AG04449 (cell line): ENCODE data around the gene MYOZ2.
A peak's percentile ranks its signal among the peaks of the same experiment; 100 is the strongest.

Experiments used
- CTCF ChIA-PET: fragments of 350-600 bp; formaldehyde crosslinking; extraction: SDS; loops from one replicate; lab custom pipeline; 2021; ENCODE audit warnings: antibody characterized with exemption; lab: Yijun Ruan, JAX
- POLR2A ChIA-PET: fragments of 400-600, 350-600 bp; formaldehyde crosslinking; extraction: SDS; loops from one replicate; lab custom pipeline; 2020; ENCODE audit warnings: antibody characterized with exemption, inconsistent platforms; lab: Yijun Ruan, JAX
- DNase-seq: peaks from one replicate; pipeline ENCODE4 v3.0.0-alpha.2; 2010; ENCODE audit warnings: low read depth, low spot score
- H3K4me3 ChIP-seq: 2 replicates; pipeline ENCODE4 v1.5.1; 2011; ENCODE audit warnings: low read depth, mild to moderate bottlenecking, control low read depth, low read length
- TF ChIP-seq, protein P1 (sequence below): IDR thresholded peaks from one replicate; pipeline ENCODE4 v1.5.1; 2011; ENCODE audit warnings: mild to moderate bottlenecking, moderate library complexity, low read length, control low read depth, inconsistent platforms; ENCODE audit not compliant: insufficient read depth; ENCODE audit errors: missing control alignments

Gene MYOZ2

DNA sequence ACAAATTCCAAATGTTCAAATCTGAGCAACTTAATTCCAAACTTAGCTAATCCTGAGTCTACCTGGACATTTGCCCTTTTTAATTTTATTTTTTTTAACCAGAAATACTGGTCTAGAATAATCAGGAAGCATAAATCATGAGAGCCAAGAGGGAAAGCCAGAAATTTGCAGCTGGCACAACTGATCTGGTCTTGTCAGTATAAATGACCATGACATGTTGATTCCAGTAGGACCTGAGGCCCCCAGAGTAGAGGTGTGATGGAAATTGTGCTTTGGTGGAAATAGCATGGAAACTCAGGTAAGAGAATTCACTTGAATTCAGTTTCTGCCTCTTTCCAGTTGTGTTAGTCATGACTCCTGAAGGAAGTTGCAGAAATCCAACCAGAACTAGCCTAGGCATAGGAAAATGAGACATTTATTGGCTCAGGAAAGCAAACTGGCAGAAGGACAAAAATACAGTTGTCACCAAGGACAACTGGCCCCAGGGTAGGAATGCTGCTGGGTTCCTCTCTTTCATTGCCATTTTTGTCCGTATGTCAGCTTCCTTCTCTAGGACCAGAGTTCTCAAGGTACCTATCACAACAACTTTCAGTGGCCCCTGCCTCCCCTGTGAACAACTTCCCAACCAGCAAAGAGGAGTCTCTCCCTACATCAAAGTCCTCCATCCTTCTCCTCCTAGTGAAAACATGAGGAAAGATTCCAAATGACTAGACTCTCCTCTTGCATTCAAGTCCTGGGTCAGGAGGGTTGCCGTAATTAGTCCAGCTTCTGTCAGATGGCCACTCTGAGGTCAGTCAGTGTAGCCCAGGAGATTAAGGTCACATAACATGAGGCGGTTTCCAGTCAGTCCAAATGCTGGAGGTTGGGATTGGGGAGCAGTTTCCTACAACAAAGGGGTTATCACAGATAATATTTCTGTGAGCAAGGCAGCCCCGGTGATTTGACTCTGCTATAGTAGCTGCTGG lies 29.3 kb upstream of the MYOZ2 start:
- POLR2A ChIA-PET: no interaction called here
- H3K4me3 ChIP-seq: no peak overlapping the region
- CTCF ChIA-PET: no interaction called here
- TF ChIP-seq, protein P1, sequence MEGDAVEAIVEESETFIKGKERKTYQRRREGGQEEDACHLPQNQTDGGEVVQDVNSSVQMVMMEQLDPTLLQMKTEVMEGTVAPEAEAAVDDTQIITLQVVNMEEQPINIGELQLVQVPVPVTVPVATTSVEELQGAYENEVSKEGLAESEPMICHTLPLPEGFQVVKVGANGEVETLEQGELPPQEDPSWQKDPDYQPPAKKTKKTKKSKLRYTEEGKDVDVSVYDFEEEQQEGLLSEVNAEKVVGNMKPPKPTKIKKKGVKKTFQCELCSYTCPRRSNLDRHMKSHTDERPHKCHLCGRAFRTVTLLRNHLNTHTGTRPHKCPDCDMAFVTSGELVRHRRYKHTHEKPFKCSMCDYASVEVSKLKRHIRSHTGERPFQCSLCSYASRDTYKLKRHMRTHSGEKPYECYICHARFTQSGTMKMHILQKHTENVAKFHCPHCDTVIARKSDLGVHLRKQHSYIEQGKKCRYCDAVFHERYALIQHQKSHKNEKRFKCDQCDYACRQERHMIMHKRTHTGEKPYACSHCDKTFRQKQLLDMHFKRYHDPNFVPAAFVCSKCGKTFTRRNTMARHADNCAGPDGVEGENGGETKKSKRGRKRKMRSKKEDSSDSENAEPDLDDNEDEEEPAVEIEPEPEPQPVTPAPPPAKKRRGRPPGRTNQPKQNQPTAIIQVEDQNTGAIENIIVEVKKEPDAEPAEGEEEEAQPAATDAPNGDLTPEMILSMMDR: no peak
- no peak for DNase-seq

DNA sequence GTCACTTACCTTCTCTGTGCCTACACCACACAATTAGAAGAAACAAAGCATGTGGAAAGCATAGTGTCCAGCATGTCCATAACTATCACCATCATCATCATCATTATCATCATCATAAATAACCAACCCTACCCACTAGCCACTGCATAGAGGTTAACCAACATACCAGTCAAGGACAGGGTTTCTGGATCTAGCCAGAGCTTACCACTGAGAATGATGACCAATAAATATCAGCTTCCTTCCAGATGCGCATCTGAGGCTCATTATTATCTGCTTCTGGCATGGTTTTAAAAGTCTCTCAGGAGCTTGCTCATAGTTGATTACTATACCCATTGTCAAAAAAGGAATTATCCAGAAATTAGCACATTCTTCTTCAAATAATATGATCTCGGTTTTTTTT lies 25.5 kb upstream of the MYOZ2 start:
- CTCF ChIA-PET: interaction anchor here (2.1 kb wide), 1 partner anchor 30 kb away, joined by 5 read pairs; no protein-coding TSS in a partner anchor

DNA sequence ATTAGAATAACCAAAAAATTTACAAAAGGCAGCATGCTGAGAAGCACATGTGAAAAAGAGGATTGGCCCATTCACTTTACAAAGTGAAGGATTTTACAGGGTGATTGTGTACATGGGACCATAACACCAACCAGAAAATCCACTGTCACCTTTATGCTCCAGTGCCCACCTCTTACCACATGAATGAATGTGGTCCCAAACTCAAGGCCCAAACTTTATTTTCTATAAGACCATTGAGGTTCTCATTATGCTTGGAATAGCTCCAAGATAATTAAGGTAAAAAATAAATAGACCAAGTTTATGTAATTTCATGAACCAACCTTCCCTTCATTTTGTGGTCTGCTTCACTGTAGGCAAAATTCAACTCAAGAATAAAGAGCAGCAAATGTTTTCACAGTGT lies 24.3 kb upstream of the MYOZ2 start:
- DNase-seq: no peak
- no peak overlapping the region for H3K4me3 ChIP-seq
- POLR2A ChIA-PET: no interaction called here
- TF ChIP-seq, protein P1: no peak
- CTCF ChIA-PET: no interaction called here

More for the DNA sequence above, 25.5 kb upstream of the MYOZ2 start:
- POLR2A ChIA-PET: no interaction called here
- H3K4me3 ChIP-seq: no peak overlapping the region
- DNase-seq: no peak
- TF ChIP-seq, protein P1: no peak

DNA sequence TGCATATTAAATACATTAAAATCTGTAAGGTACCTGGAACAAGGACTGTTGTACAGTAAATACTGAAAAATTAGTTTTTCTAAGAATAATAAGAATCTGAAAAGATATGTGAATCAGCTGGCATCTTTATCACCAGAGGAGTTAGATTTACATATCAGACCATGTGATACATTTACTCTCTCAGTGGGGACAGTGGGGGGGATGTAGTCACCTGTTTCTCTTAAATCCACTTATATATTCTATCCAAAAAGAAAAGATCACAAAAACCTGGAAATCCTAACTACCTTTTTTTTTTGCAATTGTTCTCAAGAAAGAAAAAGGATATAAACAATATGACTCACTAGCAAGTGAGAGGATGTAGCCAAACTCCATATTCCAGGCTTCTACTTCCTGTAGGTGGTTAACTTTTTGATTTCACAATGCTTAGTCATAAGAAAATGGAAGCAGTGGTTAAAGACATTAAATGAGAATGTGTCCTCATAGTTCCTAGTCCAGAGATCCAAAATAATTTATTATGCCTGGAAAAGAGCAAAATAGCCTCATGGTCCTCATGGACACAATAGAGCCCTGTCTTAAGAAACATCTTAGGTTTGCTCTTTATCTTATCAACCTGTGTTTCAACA lies 22.5 kb upstream of the MYOZ2 start:
- ChIA-PET POLR2A (interaction anchor here (1.4 kb wide), 1 partner anchor 10 kb away, joined by 3 read pairs; no protein-coding TSS in a partner anchor), CTCF (no interaction called here)
- DNase-seq: peak; percentile 73
- TF ChIP-seq, protein P1: no peak
- no peak overlapping the region for H3K4me3 ChIP-seq

DNA sequence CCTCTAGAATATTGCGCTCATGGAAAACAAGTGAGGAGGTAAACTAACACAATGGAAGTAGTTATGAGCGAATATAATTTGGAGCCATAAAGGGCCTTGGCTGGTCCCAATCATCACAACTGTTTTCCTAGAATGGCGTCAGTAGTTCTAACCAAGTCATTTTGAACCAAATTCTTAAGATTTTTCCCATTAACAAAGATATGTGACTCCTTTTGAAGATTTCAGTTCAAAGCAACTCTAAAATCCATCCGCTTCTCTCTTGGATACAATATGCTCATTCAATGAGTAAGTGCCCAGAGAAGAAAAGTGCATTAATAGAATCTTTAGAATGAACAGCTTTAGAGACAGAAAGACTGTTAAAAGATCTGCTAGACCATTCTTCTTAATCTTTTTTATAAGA lies 19.6 kb upstream of the MYOZ2 start:
- TF ChIP-seq, protein P1: no peak
- POLR2A ChIA-PET: no interaction called here
- no peak overlapping the region for H3K4me3 ChIP-seq
- CTCF ChIA-PET: no interaction called here
- DNase-seq: no peak
